CD4-positive, alpha-beta T cell (primary cell): ENCODE measurements around the gene TTL. TPM values are rescaled to one million over a fixed set of nuclear protein-coding genes. Genes with fewer than 3 reads are reported as not detected.

Experiments
- ATAC-seq: fragments of 200-7000 bp; cut with Tn5 transposase; one replicate; pipeline ENCODE4 v1.10.0; 2022; ENCODE audit warnings: mild to moderate bottlenecking; ENCODE audit not compliant: poor library complexity
- CTCF ChIA-PET: fragments of 350-600 bp; sonication (Branson Sonifier 250); formaldehyde crosslinking; loops from one replicate; lab custom pipeline; 2021; ENCODE audit warnings: antibody characterized with exemption, inconsistent platforms; lab: Charles Lee
- POLR2A ChIA-PET: fragments of 350-600 bp; sonication (Branson Sonifier 250); formaldehyde crosslinking; loops from one replicate; lab custom pipeline; 2021; ENCODE audit warnings: antibody characterized with exemption, inconsistent platforms; lab: Charles Lee
- DNase-seq, 14 experiments: peaks; one replicate each; pipeline ENCODE4 v3.0.0-alpha.2; 2013 to 2020; ENCODE audit warnings: mixed read lengths in 2 of 14
- H3K27ac ChIP-seq, 2 donors: one replicate each; pipeline versions ENCODE4 v1.5.1 to v1.7.0; 2013; ENCODE audit warnings: low read length in 2 of 2, low read depth in 1 of 2, mild to moderate bottlenecking in 1 of 2
- H3K27me3 ChIP-seq, 2 experiments: 1 replicate in 1 of 2; 2 replicates in 1 of 2; pipeline versions ENCODE4 v1.6.1 to v1.7.0; 2013; ENCODE audit warnings: low read length in 2 of 2, control low read depth in 1 of 2, mild to moderate bottlenecking in 1 of 2, moderate library complexity in 1 of 2; ENCODE audit not compliant: insufficient read depth in 2 of 2, control insufficient read depth in 1 of 2
- H3K36me3 ChIP-seq: one replicate; pipeline ENCODE4 v1.6.1; 2013; ENCODE audit warnings: low read length, control low read depth; ENCODE audit not compliant: insufficient read depth
- H3K4me1 ChIP-seq: one replicate; pipeline ENCODE4 v1.6.1; 2013; ENCODE audit warnings: low read length, control low read depth; ENCODE audit not compliant: insufficient read depth
- H3K4me3 ChIP-seq: one replicate; pipeline ENCODE4 v1.5.1; 2013; ENCODE audit warnings: mild to moderate bottlenecking, low read length, moderate library complexity
- H3K9me3 ChIP-seq, 2 experiments: 1 replicate in 1 of 2; 2 replicates in 1 of 2; pipeline versions ENCODE4 v1.6.1 to v1.7.0; 2013; ENCODE audit warnings: low read length in 2 of 2, mild to moderate bottlenecking in 2 of 2, control low read depth in 1 of 2, moderate library complexity in 1 of 2; ENCODE audit not compliant: control insufficient read depth in 1 of 2, insufficient read depth in 1 of 2
- H3K27ac Mint-ChIP-seq: one replicate; pipeline ENCODE4 v1.8.0; 2020; ENCODE audit warnings: mixed read lengths
- H3K27me3 Mint-ChIP-seq: one replicate; pipeline ENCODE4 v1.8.0; 2021; ENCODE audit warnings: mixed read lengths
- H3K36me3 Mint-ChIP-seq: one replicate; pipeline ENCODE4 v1.8.0; 2021; ENCODE audit warnings: low read depth, mixed read lengths
- H3K4me1 Mint-ChIP-seq: one replicate; pipeline ENCODE4 v1.8.0; 2021; ENCODE audit warnings: low read depth, mixed read lengths
- H3K4me3 Mint-ChIP-seq: one replicate; pipeline ENCODE4 v1.8.0; 2020; ENCODE audit warnings: mild to moderate bottlenecking, mixed read lengths
- H3K9me3 Mint-ChIP-seq: one replicate; pipeline ENCODE4 v1.8.0; 2020; ENCODE audit warnings: mixed read lengths
- CTCF ChIP-seq: fragments of 200-600 bp; IDR thresholded peaks from one replicate; pipeline ENCODE4 v1.8.0; 2022; ENCODE audit warnings: antibody characterized with exemption, mild to moderate bottlenecking
- intact Hi-C, 2 experiments: fragments of 100-400 bp; cut with DNase I in 1 of 2; cut with micrococcal nuclease in 1 of 2; formaldehyde crosslinking; loops; one replicate each; pipeline versions ENCODE4 v1.15.1 to v1.9.0; 2023 to 2025; cut with DNase I, micrococcal nuclease
- total RNA-seq, 174 experiments: library from RNA in 2 of 174; stranded (reverse) in 2 of 174; gene quantifications; one replicate each; pipeline ENCODE4 v1.2.3 and lab custom pipeline; 2021 to 2026

Gene TTL
- total RNA-seq, 2 experiments from 2014 or later: 9.9 to 10.8 TPM

GRCh38 chr2:112472547-112473263 is 9.3 kb upstream of the TTL start:
- Mint-ChIP-seq H3K9me3 (no peaks in the 10 kb centered on the region), H3K36me3 (no peaks in the 10 kb centered on the region), H3K27me3 (no peaks in the 10 kb centered on the region), H3K27ac (no peak overlapping the region), H3K4me3 (no peak overlapping the region), H3K4me1 (no peaks in the 10 kb centered on the region)
- H3K4me3 ChIP-seq: no peak overlapping the region
- POLR2A ChIA-PET: interaction anchor here (0.6 kb wide), 1 partner anchor 226 kb away, joined by 3 read pairs; no protein-coding TSS in a partner anchor
- TF ChIP-seq CTCF: no peak
- no peak overlapping the region for H3K27ac ChIP-seq
- no peaks in the 10 kb centered on the region for H3K9me3 ChIP-seq
- intact Hi-C loops: loop anchor here in 1 of 2 experiments (2.0 kb wide), 1 partner anchor 252 kb away; no protein-coding TSS in a partner anchor
- no peak for DNase-seq
- H3K27me3 ChIP-seq: no peaks in the 10 kb centered on the region
- no peak for ATAC-seq
- no peaks in the 10 kb centered on the region for H3K4me1 ChIP-seq
- H3K36me3 ChIP-seq: no peaks in the 10 kb centered on the region
- CTCF ChIA-PET: no interaction called here

GRCh38 chr2:112474844-112475486 is 7.0 kb upstream of the TTL start:
- intact Hi-C loops: no loop called here
- no peak for ATAC-seq
- Histone ChIP-seq H3K27ac (no peak overlapping the region), H3K27me3 (no peaks in the 10 kb centered on the region), H3K4me3 (no peak overlapping the region), H3K4me1 (no peaks in the 10 kb centered on the region), H3K9me3 (no peaks in the 10 kb centered on the region), H3K36me3 (no peaks in the 10 kb centered on the region)
- ChIA-PET POLR2A (no interaction called here), CTCF (no interaction called here)
- no peaks in the 10 kb centered on the region for H3K36me3 Mint-ChIP-seq
- H3K27me3 Mint-ChIP-seq: no peaks in the 10 kb centered on the region
- H3K27ac Mint-ChIP-seq: no peak overlapping the region
- H3K4me1 Mint-ChIP-seq: no peaks in the 10 kb centered on the region
- no peak for TF ChIP-seq CTCF
- H3K4me3 Mint-ChIP-seq: no peak overlapping the region
- no peaks in the 10 kb centered on the region for H3K9me3 Mint-ChIP-seq
- DNase-seq: no peak

GRCh38 chr2:112476434-112476833 is 5.5 kb upstream of the TTL start:
- H3K4me3 ChIP-seq: no peak overlapping the region
- DNase-seq (no peak), ATAC-seq (no peak)
- ChIA-PET CTCF (no interaction called here), POLR2A (no interaction called here)
- peaks cover 5% of the 10 kb centered on the region for H3K36me3 Mint-ChIP-seq
- no peak overlapping the region for H3K27ac Mint-ChIP-seq
- H3K9me3 ChIP-seq: no peaks in the 10 kb centered on the region
- no peak overlapping the region for H3K27ac ChIP-seq
- H3K4me3 Mint-ChIP-seq: no peak overlapping the region
- peaks cover 12% of the 10 kb centered on the region for H3K4me1 Mint-ChIP-seq
- intact Hi-C loops: no loop called here
- H3K27me3 ChIP-seq: no peaks in the 10 kb centered on the region
- no peaks in the 10 kb centered on the region for H3K9me3 Mint-ChIP-seq
- TF ChIP-seq CTCF: no peak
- H3K36me3 ChIP-seq: no peaks in the 10 kb centered on the region
- H3K4me1 ChIP-seq: peaks cover 11% of the 10 kb centered on the region
- no peaks in the 10 kb centered on the region for H3K27me3 Mint-ChIP-seq
